22Rv1 (cell line): Measurements from ENCODE around the gene NPSR1.

Source experiments
- ZFX ChIP-seq: fragments of 450-650 bp; IDR thresholded peaks from 2 replicates; pipeline ENCODE4 v1.6.1; 2017; ENCODE audit warnings: antibody characterized with exemption, borderline replicate concordance
- TF ChIP-seq, protein P1 (sequence below): fragments of 450-650 bp; IDR thresholded peaks from 2 replicates; pipeline ENCODE4 v1.5.1; 2017; ENCODE audit warnings: mild to moderate bottlenecking

DNA sequence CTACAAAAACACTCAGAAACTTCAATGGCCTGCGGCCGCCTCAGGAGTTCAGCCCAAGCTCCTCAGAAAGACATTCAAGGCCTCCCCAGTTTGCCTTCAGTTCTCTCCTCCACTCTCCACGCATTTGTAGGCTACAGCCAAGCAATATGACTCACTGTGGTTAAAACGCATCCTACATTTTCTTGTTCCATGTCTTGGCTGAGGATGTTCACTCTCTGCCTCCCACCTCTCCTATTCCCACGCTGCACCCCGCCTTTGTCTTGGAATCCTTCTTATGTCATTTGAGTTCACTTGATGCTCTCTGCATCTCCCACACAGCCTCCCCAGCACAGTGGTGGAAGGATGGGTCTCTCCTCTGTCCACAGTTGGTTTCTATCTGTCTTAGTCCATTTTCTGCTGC is 184.8 kb downstream of the NPSR1 start:
- TF ChIP-seq, protein P1, sequence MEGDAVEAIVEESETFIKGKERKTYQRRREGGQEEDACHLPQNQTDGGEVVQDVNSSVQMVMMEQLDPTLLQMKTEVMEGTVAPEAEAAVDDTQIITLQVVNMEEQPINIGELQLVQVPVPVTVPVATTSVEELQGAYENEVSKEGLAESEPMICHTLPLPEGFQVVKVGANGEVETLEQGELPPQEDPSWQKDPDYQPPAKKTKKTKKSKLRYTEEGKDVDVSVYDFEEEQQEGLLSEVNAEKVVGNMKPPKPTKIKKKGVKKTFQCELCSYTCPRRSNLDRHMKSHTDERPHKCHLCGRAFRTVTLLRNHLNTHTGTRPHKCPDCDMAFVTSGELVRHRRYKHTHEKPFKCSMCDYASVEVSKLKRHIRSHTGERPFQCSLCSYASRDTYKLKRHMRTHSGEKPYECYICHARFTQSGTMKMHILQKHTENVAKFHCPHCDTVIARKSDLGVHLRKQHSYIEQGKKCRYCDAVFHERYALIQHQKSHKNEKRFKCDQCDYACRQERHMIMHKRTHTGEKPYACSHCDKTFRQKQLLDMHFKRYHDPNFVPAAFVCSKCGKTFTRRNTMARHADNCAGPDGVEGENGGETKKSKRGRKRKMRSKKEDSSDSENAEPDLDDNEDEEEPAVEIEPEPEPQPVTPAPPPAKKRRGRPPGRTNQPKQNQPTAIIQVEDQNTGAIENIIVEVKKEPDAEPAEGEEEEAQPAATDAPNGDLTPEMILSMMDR: no peak
- no peak for TF ChIP-seq ZFX
